ENCODE data around the gene GGT5.
"Not testable (repeated sequence)": the region's sequence is repeated elsewhere in the genome, so short reads cannot be mapped to it uniquely, and the experiment has no call there.

GGT5 gene

DNA sequence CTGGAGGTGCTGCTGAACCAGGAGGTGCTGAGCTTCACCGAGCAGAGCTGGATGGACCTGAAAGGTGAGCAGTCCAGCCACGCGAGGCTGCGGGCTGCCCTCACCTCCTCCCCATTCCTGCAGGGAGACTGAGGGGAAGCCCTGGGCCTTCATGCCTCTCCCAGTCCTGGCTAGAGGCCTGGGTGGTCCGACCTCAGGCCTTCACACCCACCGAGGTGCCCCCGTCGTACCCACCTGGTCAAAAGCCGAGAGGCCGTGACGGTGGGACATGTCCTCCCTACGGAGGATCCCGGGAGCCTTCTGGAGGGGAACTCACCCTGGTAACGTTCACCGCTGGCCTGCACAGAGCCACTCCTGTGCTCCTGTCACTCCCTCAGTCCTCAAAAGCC lies 58.5 kb downstream of the GGT5 start:
- TF ChIP-seq CTCF (IDR thresholded peaks at IDR 0.05; ENCODE audit: control insufficient read depth, extremely low read depth, insufficient read depth), result no peak
- H3K4me3 ChIP-seq (ENCODE audit: low read depth, low read length), result no peak overlapping the region
- DNase-seq (ENCODE audit: low read depth), result no peak

- no peak overlapping the region for H3K4me3 ChIP-seq (ENCODE audit: low read depth, low read length)
- no peak for TF ChIP-seq CTCF (IDR thresholded peaks at IDR 0.05; ENCODE audit: control insufficient read depth, extremely low read depth, insufficient read depth)
- DNase-seq (ENCODE audit: low read depth), result no peak
Observed at GRCh38 chr22:24185501-24186351, 59.2 kb downstream of the GGT5 start.

DNA sequence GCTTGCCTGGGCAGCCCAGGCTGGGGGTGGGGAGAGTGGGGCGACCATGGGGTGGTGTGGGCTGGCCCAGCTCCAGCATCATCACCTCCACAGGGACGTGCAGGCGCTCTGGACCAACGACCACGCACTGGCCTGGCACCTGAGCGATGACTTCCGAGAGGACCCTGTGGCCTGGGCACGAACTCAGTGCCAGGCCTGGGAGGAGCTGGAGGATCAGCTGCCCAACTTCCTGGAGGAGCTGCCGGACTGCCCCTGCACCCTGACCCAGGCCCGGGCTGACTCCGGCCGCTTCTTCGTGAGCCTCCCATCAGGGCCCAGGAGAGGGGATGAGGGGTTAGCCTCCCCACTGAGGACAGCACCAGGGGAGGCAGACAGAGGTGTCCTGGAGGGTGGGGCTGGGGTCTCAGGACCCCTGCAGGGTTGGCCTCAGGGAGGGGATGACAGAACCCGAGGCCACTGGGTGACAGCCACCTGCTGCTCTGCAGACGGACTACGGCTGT lies 59.8 kb downstream of the GGT5 start:
- TF ChIP-seq CTCF (IDR thresholded peaks at IDR 0.05; ENCODE audit: control insufficient read depth, extremely low read depth, insufficient read depth), result no peak
- no peak for DNase-seq (ENCODE audit: low read depth)
- H3K4me3 ChIP-seq (ENCODE audit: low read depth, low read length), result no peak overlapping the region

DNA sequence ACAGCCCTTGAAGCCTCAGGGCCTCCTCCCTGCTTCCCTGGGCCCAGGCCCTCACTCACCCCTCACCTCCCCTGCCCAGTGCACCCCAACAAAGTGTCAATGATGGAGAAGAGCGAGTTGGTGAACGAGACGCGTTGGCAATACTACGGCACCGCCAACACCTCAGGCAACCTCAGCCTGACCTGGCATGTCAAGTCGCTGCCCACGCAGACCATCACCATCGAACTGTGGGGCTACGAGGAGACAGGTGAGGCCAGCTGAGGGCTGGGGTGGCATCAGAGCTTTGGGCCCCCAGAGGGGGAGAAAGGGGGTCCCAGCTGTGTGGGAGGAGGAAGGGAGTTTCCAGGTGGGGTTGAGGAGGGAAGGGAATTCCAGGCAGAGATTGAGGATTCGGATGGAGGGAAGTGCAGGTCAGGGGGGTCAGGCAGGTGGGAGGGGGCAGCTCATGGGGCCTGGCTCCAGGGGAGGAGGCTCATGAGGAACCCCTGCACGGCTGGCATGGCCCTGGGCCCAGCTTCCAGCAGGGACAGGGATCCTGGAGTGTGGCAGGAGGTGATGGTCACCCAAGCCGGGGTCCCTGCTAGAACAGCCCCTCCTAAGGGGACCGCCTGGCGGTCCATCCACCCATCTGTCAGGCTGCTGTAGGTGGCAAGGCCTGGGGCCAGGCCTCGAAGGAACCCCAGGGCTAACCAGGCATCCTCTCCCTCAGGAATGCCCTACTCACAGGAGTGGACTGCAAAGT lies 60.7 kb downstream of the GGT5 start:
- TF ChIP-seq CTCF (IDR thresholded peaks at IDR 0.05; ENCODE audit: control insufficient read depth, extremely low read depth, insufficient read depth), result no peak
- no peak overlapping the region for H3K4me3 ChIP-seq (ENCODE audit: low read depth, low read length)
- DNase-seq (ENCODE audit: low read depth), result no peak

DNA sequence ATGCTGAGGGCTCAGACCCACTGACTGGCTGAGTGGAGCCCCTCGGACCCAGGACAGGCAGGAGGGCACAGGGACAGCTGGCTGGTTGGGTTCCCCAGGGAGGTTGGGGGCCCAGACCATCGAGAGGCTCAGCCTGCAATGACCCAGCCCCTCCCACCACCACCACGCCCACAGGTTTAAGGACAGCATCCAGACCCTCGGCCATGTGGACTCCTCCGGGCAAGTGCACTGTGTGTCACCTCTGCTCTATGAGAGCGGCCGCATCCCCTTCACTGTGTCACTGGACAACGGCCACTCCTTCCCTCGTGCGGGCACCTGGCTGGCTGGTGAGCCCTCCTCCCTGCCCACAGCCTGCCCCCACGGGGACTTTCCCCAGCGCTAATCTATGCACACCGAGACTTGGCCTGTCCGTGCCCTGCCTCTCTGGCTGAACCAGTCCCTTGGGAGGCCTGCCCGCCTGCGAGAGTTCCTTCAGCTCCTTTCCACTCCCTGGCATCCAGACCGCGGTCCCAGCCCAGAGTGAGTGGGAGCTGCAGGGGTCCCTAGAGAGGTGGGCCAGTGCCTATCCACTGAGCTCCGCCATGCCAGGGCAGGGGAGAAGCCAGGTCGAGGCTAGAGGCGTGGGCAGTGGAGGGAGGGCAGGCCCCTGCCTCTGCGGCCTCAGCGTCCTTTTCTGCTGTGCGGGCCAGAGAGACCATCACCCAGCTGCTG lies 61.4 kb downstream of the GGT5 start:
- TF ChIP-seq CTCF (IDR thresholded peaks at IDR 0.05; ENCODE audit: control insufficient read depth, extremely low read depth, insufficient read depth), result no peak
- DNase-seq (ENCODE audit: low read depth), result no peak
- no peak overlapping the region for H3K4me3 ChIP-seq (ENCODE audit: low read depth, low read length)

- H3K4me3 ChIP-seq (ENCODE audit: low read depth, low read length); DNase-seq (ENCODE audit: low read depth): not testable (repeated sequence)
Observed at GRCh38 chr22:24182900-24183246, 62.0 kb downstream of the GGT5 start.

Data from LNCaP clone FGC (cell line).